Dedifferentiated amniotic fluid mesenchymal stem cell (primary cell): Measurements from ENCODE around the gene TMEM244.
"Not testable (repeated sequence)": the region's sequence is repeated elsewhere in the genome, so short reads cannot be mapped to it uniquely, and the experiment has no call there.

Experiments used
- DNase-seq: peaks from one replicate; pipeline ENCODE4 v3.0.0-alpha.2; 2016; ENCODE audit errors: extremely low spot score

TMEM244 gene, protein sequence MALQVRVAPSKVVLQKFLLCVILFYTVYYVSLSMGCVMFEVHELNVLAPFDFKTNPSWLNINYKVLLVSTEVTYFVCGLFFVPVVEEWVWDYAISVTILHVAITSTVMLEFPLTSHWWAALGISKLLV

DNA sequence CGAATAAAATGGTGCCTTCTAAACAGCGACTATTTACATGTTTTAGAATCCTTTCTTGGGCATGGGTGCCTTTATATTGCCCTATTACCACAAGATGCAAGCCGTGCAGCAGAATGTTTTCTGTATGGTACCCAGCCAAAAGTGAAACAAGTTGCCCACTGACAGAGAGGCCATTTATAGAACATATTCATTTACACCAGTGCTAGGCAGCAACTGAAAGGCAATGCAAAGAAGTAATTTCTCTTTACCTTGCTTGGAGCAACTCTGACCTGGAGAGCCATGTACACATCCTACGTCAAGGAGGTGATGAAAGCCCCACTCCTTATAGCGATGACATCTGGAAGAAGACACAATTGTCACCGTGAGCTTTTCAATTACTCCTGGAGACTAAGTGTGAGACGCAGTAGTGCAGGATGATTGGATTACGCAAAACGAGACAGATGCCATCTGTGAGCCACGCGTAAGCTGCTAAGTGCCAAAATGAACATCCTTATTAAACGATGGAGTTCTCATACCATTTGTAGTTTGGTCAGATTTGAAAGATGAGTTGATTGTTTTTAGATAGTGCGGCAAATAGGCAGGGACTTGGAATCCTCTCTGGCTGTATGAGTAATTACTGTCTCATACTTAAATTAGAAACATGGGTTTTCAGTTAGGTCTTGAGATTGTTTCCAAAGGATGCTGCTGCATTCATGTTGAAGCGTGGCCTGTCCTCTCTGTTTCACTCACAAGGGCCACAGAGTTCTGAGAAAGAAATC, at the start of gene TMEM244:
Gene TMEM244, minus strand, starts transcription at position 408 of the 758 bp plus-strand sequence. Its CDS starts 127 bp downstream, at position 281.
- no peak for DNase-seq

GRCh38 chr6:129908858-129909257, 47.7 kb upstream of the TMEM244 start:
- no peak for DNase-seq

- no peak for DNase-seq
Observed at GRCh38 chr6:129908356-129908755, 47.2 kb upstream of the TMEM244 start.

- no peak for DNase-seq
Observed at GRCh38 chr6:129906515-129907077, 45.5 kb upstream of the TMEM244 start.

DNA sequence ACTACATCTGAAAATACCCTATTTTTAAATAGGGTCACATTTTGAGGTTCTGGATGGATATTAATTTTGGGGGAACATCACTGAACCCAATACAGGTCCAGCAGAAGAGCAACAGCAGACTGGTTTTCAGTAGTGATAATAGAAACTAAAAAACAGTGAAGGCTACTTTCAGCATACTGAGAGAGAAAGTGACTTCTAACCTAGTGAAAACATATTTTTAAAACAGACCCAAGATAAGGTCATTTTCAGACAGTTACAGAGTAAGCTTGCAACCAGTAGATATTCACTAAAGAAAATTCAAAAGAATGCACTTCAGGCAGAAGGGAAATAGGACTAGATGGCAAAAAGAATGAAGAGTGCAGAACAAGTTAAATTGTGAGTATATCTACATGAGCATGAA, 42.0 kb upstream of the TMEM244 start:
- DNase-seq, result no peak

- no peak for DNase-seq
Observed at GRCh38 chr6:129902681-129903080, 41.6 kb upstream of the TMEM244 start.

DNA sequence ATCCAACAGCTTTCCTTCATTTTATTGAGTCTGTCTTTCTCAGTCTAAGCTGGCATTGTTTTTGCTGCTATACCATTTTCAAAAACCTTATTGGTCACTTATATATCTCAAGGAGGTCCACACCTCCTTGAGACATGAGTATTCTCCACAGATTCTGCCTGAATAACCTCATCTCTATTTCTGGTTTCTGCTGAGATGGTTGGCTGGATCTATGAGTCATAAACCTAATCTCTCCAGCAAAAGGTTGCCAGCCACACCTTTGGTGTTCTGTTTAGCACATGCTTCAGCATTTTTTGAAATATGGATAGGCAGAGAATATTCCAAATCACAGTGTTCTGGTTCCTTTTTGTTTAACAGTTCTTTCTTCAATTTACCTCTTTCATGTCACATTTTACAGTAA, 40.8 kb upstream of the TMEM244 start:
- DNase-seq, result no peak

GRCh38 chr6:129895692-129896091, 34.6 kb upstream of the TMEM244 start:
- DNase-seq, result peak; percentile 29

GRCh38 chr6:129894921-129895320, 33.8 kb upstream of the TMEM244 start:
- no peak for DNase-seq

DNA sequence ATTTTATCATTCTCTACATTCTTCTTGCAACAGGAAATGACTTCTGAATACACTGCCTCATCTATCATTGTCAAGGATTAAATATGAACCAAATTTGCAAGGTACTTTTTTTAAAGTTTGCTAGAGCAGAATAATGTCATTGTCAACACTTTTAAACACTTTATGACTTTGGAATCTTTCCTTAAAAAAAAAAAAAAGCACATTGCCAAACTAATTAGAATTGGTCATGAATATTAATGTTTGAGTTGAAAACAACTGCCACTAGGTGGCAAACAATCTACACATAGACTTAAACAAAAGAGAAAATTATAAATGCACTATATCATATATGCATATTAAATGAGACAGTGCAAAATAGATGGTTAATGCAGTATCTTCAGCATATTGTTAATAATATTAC, 32.5 kb upstream of the TMEM244 start:
- DNase-seq, result no peak

GRCh38 chr6:129890701-129891100, 29.6 kb upstream of the TMEM244 start:
- DNase-seq, result no peak

- DNase-seq, result no peak
Observed at GRCh38 chr6:129890164-129890563, 29.0 kb upstream of the TMEM244 start.

DNA sequence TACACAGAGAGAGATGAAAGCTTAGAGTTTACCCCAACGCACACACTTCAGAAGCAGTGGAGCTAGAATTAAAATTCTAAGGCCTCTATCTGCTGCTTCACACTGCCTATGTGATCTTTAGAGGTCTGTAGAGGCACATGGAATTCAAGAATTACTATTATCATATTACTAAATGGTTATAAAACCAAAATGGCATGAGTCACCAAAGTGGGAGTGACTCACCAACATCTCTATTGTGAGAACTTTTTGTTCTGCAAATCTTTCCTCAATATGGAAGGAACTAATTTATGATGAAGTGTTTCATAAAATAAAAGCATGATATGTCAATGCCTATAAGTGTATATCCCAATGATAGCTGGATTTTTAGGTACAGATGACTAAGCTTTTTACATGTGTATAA, 28.5 kb upstream of the TMEM244 start:
- DNase-seq, result peak; percentile 70

- DNase-seq, result no peak
Observed at GRCh38 chr6:129886401-129887155, 25.5 kb upstream of the TMEM244 start.

- DNase-seq, result no peak
Observed at GRCh38 chr6:129884211-129884610, 23.1 kb upstream of the TMEM244 start.

DNA sequence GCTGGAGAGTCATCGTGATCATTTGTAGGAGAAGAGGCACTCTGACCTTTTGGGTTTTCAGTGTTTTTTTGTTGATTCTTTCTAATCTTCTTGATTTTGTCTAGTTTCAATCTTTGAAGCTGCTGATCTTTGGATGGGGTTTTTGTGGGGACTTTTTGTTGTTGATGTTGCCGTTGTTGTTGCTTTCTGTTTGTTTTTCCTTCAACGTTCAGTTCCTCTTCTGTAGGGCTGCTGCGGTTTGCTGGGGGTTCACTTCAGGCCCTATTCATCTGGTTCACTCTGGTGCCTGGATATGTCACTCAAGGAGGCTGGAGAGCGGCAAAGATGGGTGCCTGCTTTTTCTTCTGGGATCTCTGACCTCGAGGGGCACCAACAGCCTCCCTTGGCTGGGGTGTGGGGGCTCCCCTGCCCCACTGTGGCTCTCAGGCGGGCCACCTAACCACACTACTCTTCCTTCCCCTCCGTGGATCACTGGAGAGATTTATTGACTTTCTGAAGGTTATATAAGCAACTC, 21.5 kb upstream of the TMEM244 start:
- DNase-seq, result no peak

DNA sequence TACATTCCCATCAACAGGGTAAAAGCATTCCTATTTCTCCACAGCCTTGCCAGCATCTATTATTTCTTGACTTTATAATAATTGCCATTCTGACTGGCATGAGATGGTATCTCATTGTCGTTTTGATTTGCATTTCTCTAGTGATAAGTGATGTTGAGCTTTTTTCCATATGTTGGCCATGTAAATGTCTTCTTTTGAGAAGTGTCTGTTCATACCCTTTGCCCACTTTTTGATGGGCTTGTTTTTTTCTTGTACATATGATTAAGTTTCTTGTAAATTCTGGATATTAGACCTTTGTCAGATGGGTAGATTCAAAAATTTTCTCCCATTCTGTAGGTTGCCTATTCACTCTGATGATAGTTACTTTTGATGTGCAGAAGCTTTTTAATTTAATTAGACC, 16.8 kb upstream of the TMEM244 start:
- not testable (repeated sequence) for DNase-seq

- DNase-seq, result no peak
Observed at GRCh38 chr6:129875610-129876520, 14.8 kb upstream of the TMEM244 start.

DNA sequence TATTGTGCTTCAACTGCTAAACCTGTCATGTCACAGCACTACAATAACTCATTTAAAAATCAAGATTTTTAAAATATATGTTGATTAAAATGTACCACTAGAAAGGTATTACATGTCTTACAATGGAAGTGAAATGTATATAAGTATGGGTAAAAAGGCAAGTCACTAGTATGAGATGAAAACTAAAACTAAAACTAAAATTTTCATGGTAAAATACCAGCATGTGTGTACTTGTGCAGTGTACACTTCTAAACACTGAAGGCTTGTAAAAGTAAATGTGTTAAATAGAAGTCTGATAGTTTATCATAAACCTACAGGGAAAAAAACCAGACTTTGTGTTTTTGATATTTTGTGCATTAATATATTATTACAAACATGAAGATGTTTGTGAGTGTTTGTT, 13.7 kb upstream of the TMEM244 start:
- no peak for DNase-seq

DNA sequence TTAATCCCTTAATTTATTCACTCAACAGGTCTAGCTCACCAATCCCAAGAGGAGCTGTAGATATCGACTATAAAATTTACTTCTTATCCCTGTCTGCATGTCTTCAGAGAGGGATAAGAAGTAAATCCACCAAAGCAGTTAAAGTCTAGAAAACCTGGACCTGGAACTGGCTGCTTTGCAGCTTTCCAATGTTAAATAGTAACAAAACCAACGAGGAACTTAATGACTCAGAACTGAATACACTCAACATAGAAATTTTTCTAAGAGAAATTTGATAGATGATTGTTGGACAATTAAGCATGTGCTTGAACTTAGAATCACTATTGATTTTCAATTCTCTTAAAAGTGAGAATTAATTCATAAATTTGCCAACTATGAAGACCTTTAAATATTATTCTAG, 11.5 kb upstream of the TMEM244 start:
- DNase-seq, result no peak

GRCh38 chr6:129871221-129871620, 10.1 kb upstream of the TMEM244 start:
- no peak for DNase-seq
